T-cell (primary cell): ENCODE measurements around the gene AKT2. TPM values are rescaled to one million over a fixed set of nuclear protein-coding genes. Genes with fewer than 3 reads are reported as not detected.

Experiments used
- ATAC-seq, 4 experiments: fragments of 200-7000 bp in 3 of 4; fragments of 150-1000 bp in 1 of 4; cut with Tn5 transposase; replicated peaks in 1 of 4; 1 replicate in 3 of 4; 2 replicates in 1 of 4; pipeline ENCODE4 v1.10.0; 2021; ENCODE audit warnings: moderate library complexity in 3 of 4, mild to moderate bottlenecking in 2 of 4, moderate number of reproducible peaks in 1 of 4
- CTCF ChIA-PET, 2 donors: fragments of 300-600 bp; sonication (Branson Sonifier 250); formaldehyde crosslinking; loops; one replicate each; lab custom pipeline; 2022; ENCODE audit warnings: antibody characterized with exemption in 2 of 2; lab: Charles Lee
- POLR2A ChIA-PET, 2 donors: fragments of 300-600 bp; sonication (Branson Sonifier 250); formaldehyde crosslinking; loops; one replicate each; lab custom pipeline; 2022; ENCODE audit warnings: antibody characterized with exemption in 2 of 2; lab: Charles Lee
- DNase-seq, 35 experiments: peaks; one replicate each; pipeline versions ENCODE4 v3.0.0 to v3.0.0-alpha.2; 2013 to 2023
- H3K27ac ChIP-seq: one replicate; pipeline ENCODE4 v1.5.1; 2013; ENCODE audit warnings: low read length
- H3K27me3 ChIP-seq, 2 experiments: replicated peaks in 1 of 2; 1 replicate in 1 of 2; 2 replicates in 1 of 2; pipeline versions ENCODE4 v1.6.1 to v1.7.0; 2013; ENCODE audit warnings: low read length in 1 of 2, mixed read lengths in 1 of 2; ENCODE audit not compliant: control insufficient read depth in 2 of 2, insufficient read depth in 2 of 2; ENCODE audit errors: extremely low read depth in 1 of 2
- H3K36me3 ChIP-seq, 2 donors: 1 replicate in 1 of 2; 2 replicates in 1 of 2; pipeline versions ENCODE4 v1.6.1 to v1.7.0; 2013; ENCODE audit warnings: low read length in 1 of 2; ENCODE audit not compliant: control insufficient read depth in 2 of 2, insufficient read depth in 1 of 2; ENCODE audit errors: extremely low read depth in 1 of 2
- H3K4me1 ChIP-seq, 2 experiments: 1 replicate in 1 of 2; 2 replicates in 1 of 2; pipeline versions ENCODE4 v1.6.1 to v1.7.0; 2013; ENCODE audit warnings: low read length in 2 of 2, mixed read lengths in 1 of 2; ENCODE audit not compliant: insufficient read depth in 2 of 2, control insufficient read depth in 1 of 2; ENCODE audit errors: extremely low read depth in 1 of 2
- H3K4me3 ChIP-seq, 2 donors: 1 replicate in 1 of 2; 2 replicates in 1 of 2; pipeline versions ENCODE4 v1.5.1 to v1.7.0; 2013; ENCODE audit warnings: mild to moderate bottlenecking in 2 of 2, low read length in 1 of 2, moderate library complexity in 1 of 2; ENCODE audit not compliant: control insufficient read depth in 1 of 2; ENCODE audit errors: extremely low read depth in 1 of 2
- H3K9me3 ChIP-seq: 2 replicates; pipeline ENCODE4 v1.7.0; 2013
- H3K27ac Mint-ChIP-seq, 2 donors: one replicate each; pipeline ENCODE4 v1.8.0; 2020 to 2021; ENCODE audit warnings: mild to moderate bottlenecking in 2 of 2, mixed read lengths in 2 of 2
- H3K27me3 Mint-ChIP-seq, 2 donors: one replicate each; pipeline ENCODE4 v1.8.0; 2021 to 2022; ENCODE audit warnings: mixed read lengths in 2 of 2
- H3K36me3 Mint-ChIP-seq: one replicate; pipeline ENCODE4 v1.8.0; 2021; ENCODE audit warnings: mixed read lengths
- H3K4me1 Mint-ChIP-seq, 3 donors: one replicate each; pipeline ENCODE4 v1.8.0; 2020 to 2022; ENCODE audit warnings: mixed read lengths in 3 of 3, mild to moderate bottlenecking in 1 of 3
- H3K4me3 Mint-ChIP-seq, 3 donors: one replicate each; pipeline ENCODE4 v1.8.0; 2020 to 2022; ENCODE audit warnings: mild to moderate bottlenecking in 3 of 3, mixed read lengths in 3 of 3, moderate library complexity in 3 of 3
- H3K9me3 Mint-ChIP-seq, 3 donors: one replicate each; pipeline ENCODE4 v1.8.0; 2020 to 2022; ENCODE audit warnings: mixed read lengths in 3 of 3
- WGBS: methylation state at CpG from one replicate; pipeline ENCODE4 v1.1.5; 2013; ENCODE audit warnings: missing lambda C conversion rate; ENCODE audit not compliant: insufficient coverage; 5-methylcytosine and 5-hydroxymethylcytosine counted together
- total RNA-seq, 35 experiments: library from RNA in 6 of 35; stranded (reverse) in 6 of 35; fragments of 120-200 nt in 1 of 35; gene quantifications; one replicate each; pipeline versions ENCODE4 v1.2.1 to v1.2.4 and lab custom pipeline; 2013 to 2026

Gene AKT2
- total RNA-seq, 5 donors from 2014 or later (not counting 1 experiment from before 2014, with no cell fraction given), result 169 to 218 (median 172) TPM

- POLR2A ChIA-PET, result no interaction called here
- DNase-seq (no peak), ATAC-seq (no peak)
- no peak overlapping the region for H3K27ac ChIP-seq
- peaks cover 22% of the 10 kb centered on the region for H3K36me3 Mint-ChIP-seq
- H3K27me3 Mint-ChIP-seq, result no peaks in the 10 kb centered on the region
- no peak overlapping the region for H3K27ac Mint-ChIP-seq
- peaks cover 0 to 23% of the 10 kb centered on the region in 2 donors for H3K36me3 ChIP-seq
- H3K4me3 Mint-ChIP-seq, result no peak overlapping the region
- no peaks in the 10 kb centered on the region for H3K27me3 ChIP-seq
- no peaks in the 10 kb centered on the region for H3K9me3 ChIP-seq
- H3K4me1 Mint-ChIP-seq, result peaks cover 64 to 70% (median 70%) of the 10 kb centered on the region in 3 donors
- no peak overlapping the region for H3K4me3 ChIP-seq
- H3K4me1 ChIP-seq, result peaks cover 18 to 70% of the 10 kb centered on the region in 2 experiments
- H3K9me3 Mint-ChIP-seq, result no peaks in the 10 kb centered on the region
- 97% methylated on average over 10 of the region's 14 CpGs for WGBS
- CTCF ChIA-PET, result no interaction called here
Measured at GRCh38 chr19:40272261-40272660, 12.9 kb downstream of the AKT2 start.

- ChIA-PET CTCF (interaction anchor here in 1 of 2 donors (0.5 kb wide), 1 partner anchor 15 kb away, joined by 8 read pairs; no protein-coding TSS in a partner anchor), POLR2A (no interaction called here)
- peaks cover 66 to 70% (median 67%) of the 10 kb centered on the region in 3 donors for H3K4me1 Mint-ChIP-seq
- Histone ChIP-seq H3K27ac (no peak overlapping the region), H3K4me1 (peaks cover 18 to 67% of the 10 kb centered on the region in 2 experiments), H3K36me3 (peaks cover 0 to 24% of the 10 kb centered on the region in 2 donors), H3K4me3 (no peak overlapping the region), H3K27me3 (no peaks in the 10 kb centered on the region), H3K9me3 (no peaks in the 10 kb centered on the region)
- no peak overlapping the region for H3K27ac Mint-ChIP-seq
- WGBS, result no CpG with 5 or more reads among the region's 4 CpGs
- DNase-seq (no peak), ATAC-seq (no peak)
- no peaks in the 10 kb centered on the region for H3K9me3 Mint-ChIP-seq
- H3K36me3 Mint-ChIP-seq, result peaks cover 25% of the 10 kb centered on the region
- no peaks in the 10 kb centered on the region for H3K27me3 Mint-ChIP-seq
- no peak overlapping the region for H3K4me3 Mint-ChIP-seq
Measured at GRCh38 chr19:40271706-40272105, 13.4 kb downstream of the AKT2 start.

GRCh38 chr19:40270362-40271089 lies 14.6 kb downstream of the AKT2 start:
- Histone ChIP-seq H3K27ac (no peak overlapping the region), H3K4me1 (peaks cover 18 to 58% of the 10 kb centered on the region in 2 experiments), H3K4me3 (no peak overlapping the region), H3K27me3 (no peaks in the 10 kb centered on the region), H3K36me3 (peaks cover 0 to 24% of the 10 kb centered on the region in 2 donors), H3K9me3 (no peaks in the 10 kb centered on the region)
- Mint-ChIP-seq H3K9me3 (no peaks in the 10 kb centered on the region), H3K4me3 (no peak overlapping the region), H3K27ac (no peak overlapping the region), H3K27me3 (no peaks in the 10 kb centered on the region), H3K36me3 (peaks cover 25% of the 10 kb centered on the region), H3K4me1 (peaks cover 61 to 74% (median 64%) of the 10 kb centered on the region in 3 donors)
- 98% methylated on average over 8 of the region's 12 CpGs for WGBS
- ATAC-seq (no peak), DNase-seq (no peak)
- ChIA-PET CTCF (interaction anchor here in 1 of 2 donors (0.5 kb wide), 1 partner anchor 10 kb away, joined by 3 read pairs; no protein-coding TSS in a partner anchor), POLR2A (no interaction called here)

GRCh38 chr19:40269216-40269940 lies 15.8 kb downstream of the AKT2 start:
- peaks cover 54 to 69% (median 56%) of the 10 kb centered on the region in 3 donors for H3K4me1 Mint-ChIP-seq
- H3K9me3 ChIP-seq, result no peaks in the 10 kb centered on the region
- ChIA-PET CTCF (interaction anchor here in 1 of 2 donors (1.0 kb wide), 1 partner anchor 17 kb away, joined by 3 read pairs; no protein-coding TSS in a partner anchor), POLR2A (no interaction called here)
- no peak overlapping the region for H3K4me3 ChIP-seq
- H3K4me1 ChIP-seq, result peaks cover 10 to 47% of the 10 kb centered on the region in 2 experiments
- no peaks in the 10 kb centered on the region for H3K27me3 Mint-ChIP-seq
- H3K4me3 Mint-ChIP-seq, result no peak overlapping the region
- DNase-seq (no peak), ATAC-seq (no peak)
- WGBS, result 84% methylated on average over 3 of the region's 11 CpGs
- no peaks in the 10 kb centered on the region for H3K9me3 Mint-ChIP-seq
- no peak overlapping the region for H3K27ac ChIP-seq
- H3K36me3 ChIP-seq, result peaks cover 4 to 35% of the 10 kb centered on the region in 2 donors
- no peak overlapping the region for H3K27ac Mint-ChIP-seq
- H3K27me3 ChIP-seq, result no peaks in the 10 kb centered on the region
- H3K36me3 Mint-ChIP-seq, result peaks cover 33% of the 10 kb centered on the region

GRCh38 chr19:40267601-40267997 lies 17.5 kb downstream of the AKT2 start:
- ChIA-PET CTCF (interaction anchor here in 1 of 2 donors (0.6 kb wide), 1 partner anchor 37 kb away, joined by 4 read pairs; no protein-coding TSS in a partner anchor), POLR2A (no interaction called here)
- no peak overlapping the region for H3K27ac Mint-ChIP-seq
- Histone ChIP-seq H3K4me3 (no peak overlapping the region), H3K36me3 (peaks cover 15 to 44% of the 10 kb centered on the region in 2 donors), H3K27ac (no peak overlapping the region), H3K27me3 (no peaks in the 10 kb centered on the region), H3K4me1 (peaks cover 2 to 36% of the 10 kb centered on the region in 2 experiments), H3K9me3 (no peaks in the 10 kb centered on the region)
- no peak overlapping the region for H3K4me3 Mint-ChIP-seq
- DNase-seq (no peak), ATAC-seq (no peak)
- H3K9me3 Mint-ChIP-seq, result no peaks in the 10 kb centered on the region
- WGBS, result 89% methylated on average over 5 of the region's 6 CpGs
- H3K27me3 Mint-ChIP-seq, result no peaks in the 10 kb centered on the region
- peaks cover 41 to 64% (median 46%) of the 10 kb centered on the region in 3 donors for H3K4me1 Mint-ChIP-seq
- H3K36me3 Mint-ChIP-seq, result peaks cover 44% of the 10 kb centered on the region

GRCh38 chr19:40266912-40267600 lies 18.1 kb downstream of the AKT2 start:
- Histone ChIP-seq H3K4me3 (no peak overlapping the region), H3K36me3 (peaks cover 20 to 47% of the 10 kb centered on the region in 2 donors), H3K27me3 (no peaks in the 10 kb centered on the region), H3K9me3 (no peaks in the 10 kb centered on the region), H3K27ac (no peak overlapping the region), H3K4me1 (peaks cover 2 to 30% of the 10 kb centered on the region in 2 experiments)
- H3K9me3 Mint-ChIP-seq, result no peaks in the 10 kb centered on the region
- H3K27ac Mint-ChIP-seq, result no peak overlapping the region
- CTCF ChIA-PET, result interaction anchor here in 1 of 2 donors (0.6 kb wide), 1 partner anchor 36 kb away, joined by 4 read pairs; no protein-coding TSS in a partner anchor
- no peaks in the 10 kb centered on the region for H3K27me3 Mint-ChIP-seq
- DNase-seq, result no peak
- H3K4me1 Mint-ChIP-seq, result peaks cover 37 to 63% (median 41%) of the 10 kb centered on the region in 3 donors
- 94% methylated on average over 14 of the region's 15 CpGs for WGBS
- no peak for ATAC-seq
- POLR2A ChIA-PET, result no interaction called here
- H3K36me3 Mint-ChIP-seq, result peaks cover 44% of the 10 kb centered on the region
- no peak overlapping the region for H3K4me3 Mint-ChIP-seq
